ENCODE measurements around the gene PATZ1. TPM values are rescaled to one million over a fixed set of nuclear protein-coding genes. Genes with fewer than 3 reads are reported as not detected.

The PATZ1 gene
- total RNA-seq, 3 donors from 2014 or later (not counting 1 experiment from before 2014, with no cell fraction given): 31.5 to 39.2 (median 37.3) TPM

DNA sequence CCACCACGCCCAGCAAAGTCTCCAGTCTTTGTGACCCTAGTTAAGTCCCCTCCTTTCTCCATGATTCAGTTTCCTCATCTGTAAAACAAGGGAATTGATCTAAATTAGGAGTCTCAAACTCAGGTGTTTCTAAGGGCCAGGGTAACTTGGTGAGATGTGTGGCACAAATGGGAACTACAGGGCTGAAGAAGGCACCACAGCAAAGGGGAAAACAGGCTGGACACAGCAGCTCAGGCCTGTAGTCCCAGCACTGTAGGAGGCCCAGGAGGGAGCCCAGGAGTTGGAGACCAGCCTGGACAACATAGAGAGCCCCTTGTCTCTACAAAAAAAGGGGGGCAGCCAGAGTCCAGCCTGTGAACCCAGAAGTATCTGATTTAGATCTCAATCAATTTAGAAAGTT is 15.6 kb upstream of the PATZ1 start:
- Mint-ChIP-seq H3K4me3 (no peak overlapping the region), H3K4me1 (no peaks in the 10 kb centered on the region), H3K36me3 (no peaks in the 10 kb centered on the region), H3K27me3 (ENCODE audit: low read depth in 2 of 2) (no peaks in the 10 kb centered on the region), H3K27ac (no peak overlapping the region), H3K9me3 (no peaks in the 10 kb centered on the region)
- 100% methylated on average over 1 of the region's 1 CpG for WGBS (ENCODE audit: insufficient coverage)
- Histone ChIP-seq H3K4me3 (ENCODE audit: low read length) (no peak overlapping the region), H3K27me3 (ENCODE audit: control insufficient read depth, insufficient read depth, low read length) (no peaks in the 10 kb centered on the region), H3K27ac (ENCODE audit: low read length) (no peak overlapping the region), H3K4me1 (ENCODE audit: control insufficient read depth, insufficient read depth, low read length) (no peaks in the 10 kb centered on the region), H3K9me3 (ENCODE audit: control insufficient read depth, insufficient read depth, low read length) (no peaks in the 10 kb centered on the region), H3K36me3 (ENCODE audit: control insufficient read depth, insufficient read depth, low read length) (no peaks in the 10 kb centered on the region)
- DNase-seq (no peak), ATAC-seq (no peak)
- TF ChIP-seq CTCF (IDR thresholded peaks at IDR 0.05): no peak
- intact Hi-C loops (cut with micrococcal nuclease): no loop called here

DNA sequence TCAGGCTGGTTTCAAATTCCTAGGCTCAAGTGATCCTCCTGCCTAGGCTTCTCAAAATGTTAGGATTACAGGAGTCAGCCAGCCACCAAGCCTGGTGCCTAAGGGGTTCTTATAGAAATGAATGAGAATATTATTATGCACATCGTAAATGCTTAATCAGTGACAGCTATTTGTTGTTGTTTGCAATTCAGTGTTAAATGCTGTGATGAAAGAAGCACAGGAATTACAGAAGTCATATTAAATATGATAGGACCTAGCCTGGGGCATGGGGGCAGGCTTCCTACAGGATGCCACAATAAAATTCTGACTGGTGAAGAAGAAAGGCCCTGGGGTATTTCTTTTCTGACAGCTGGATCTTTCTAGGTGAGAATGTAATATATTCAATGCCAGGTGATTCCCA is 13.9 kb upstream of the PATZ1 start:
- no peaks in the 10 kb centered on the region for H3K4me1 ChIP-seq (ENCODE audit: control insufficient read depth, insufficient read depth, low read length)
- no peaks in the 10 kb centered on the region for H3K9me3 Mint-ChIP-seq
- no peaks in the 10 kb centered on the region for H3K36me3 ChIP-seq (ENCODE audit: control insufficient read depth, insufficient read depth, low read length)
- peaks cover 0 to 4% of the 10 kb centered on the region in 2 donors for H3K27me3 Mint-ChIP-seq (ENCODE audit: low read depth in 2 of 2)
- 93% methylated on average over 1 of the region's 1 CpG for WGBS (ENCODE audit: insufficient coverage)
- no peak for DNase-seq
- H3K27ac ChIP-seq (ENCODE audit: low read length): no peak overlapping the region
- H3K36me3 Mint-ChIP-seq: no peaks in the 10 kb centered on the region
- intact Hi-C loops (cut with micrococcal nuclease): no loop called here
- no peak overlapping the region for H3K4me3 Mint-ChIP-seq
- H3K27me3 ChIP-seq (ENCODE audit: control insufficient read depth, insufficient read depth, low read length): no peaks in the 10 kb centered on the region
- no peaks in the 10 kb centered on the region for H3K9me3 ChIP-seq (ENCODE audit: control insufficient read depth, insufficient read depth, low read length)
- no peak overlapping the region for H3K4me3 ChIP-seq (ENCODE audit: low read length)
- TF ChIP-seq CTCF (IDR thresholded peaks at IDR 0.05): no peak
- H3K27ac Mint-ChIP-seq: no peak overlapping the region
- no peak for ATAC-seq
- H3K4me1 Mint-ChIP-seq: no peaks in the 10 kb centered on the region

DNA sequence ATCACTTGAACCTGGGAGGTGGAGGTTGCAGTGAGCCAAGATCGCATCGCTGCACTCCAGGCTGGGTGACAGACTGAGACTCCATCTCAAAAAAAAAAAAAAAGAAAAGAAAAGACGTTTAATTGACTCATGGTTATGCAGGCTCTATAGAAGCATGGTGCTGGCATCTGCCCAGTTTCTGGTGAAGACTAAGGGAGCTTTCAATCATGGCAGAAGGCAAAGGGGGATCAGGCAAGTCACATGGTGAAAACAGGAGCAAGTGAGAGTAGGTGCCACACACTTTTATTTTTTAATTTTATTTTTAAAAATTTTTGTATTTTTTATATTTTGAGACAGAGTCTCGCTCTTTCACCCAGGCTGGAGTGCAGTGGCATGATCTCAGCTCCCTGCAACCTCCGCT is 8.4 kb upstream of the PATZ1 start:
- Mint-ChIP-seq H3K4me1 (no peaks in the 10 kb centered on the region), H3K9me3 (no peaks in the 10 kb centered on the region), H3K27me3 (ENCODE audit: low read depth in 2 of 2) (peaks cover 0 to 7% of the 10 kb centered on the region in 2 donors), H3K27ac (no peak overlapping the region), H3K36me3 (no peaks in the 10 kb centered on the region), H3K4me3 (no peak overlapping the region)
- no peaks in the 10 kb centered on the region for H3K36me3 ChIP-seq (ENCODE audit: control insufficient read depth, insufficient read depth, low read length)
- H3K4me1 ChIP-seq (ENCODE audit: control insufficient read depth, insufficient read depth, low read length): no peaks in the 10 kb centered on the region
- DNase-seq: no peak
- H3K27me3 ChIP-seq (ENCODE audit: control insufficient read depth, insufficient read depth, low read length): no peaks in the 10 kb centered on the region
- H3K4me3 ChIP-seq (ENCODE audit: low read length): no peak overlapping the region
- no peak for ATAC-seq
- H3K27ac ChIP-seq (ENCODE audit: low read length): no peak overlapping the region
- H3K9me3 ChIP-seq (ENCODE audit: control insufficient read depth, insufficient read depth, low read length): no peaks in the 10 kb centered on the region
- 83% methylated on average over 5 of the region's 5 CpGs for WGBS (ENCODE audit: insufficient coverage)
- no peak for TF ChIP-seq CTCF (IDR thresholded peaks at IDR 0.05)
- intact Hi-C loops (cut with micrococcal nuclease): no loop called here

- DNase-seq (no peak), ATAC-seq (no peak)
- 90% methylated on average over 7 of the region's 8 CpGs for WGBS (ENCODE audit: insufficient coverage)
- Mint-ChIP-seq H3K27me3 (ENCODE audit: low read depth in 2 of 2) (peaks cover 0 to 3% of the 10 kb centered on the region in 2 donors), H3K9me3 (no peaks in the 10 kb centered on the region), H3K27ac (no peak overlapping the region), H3K36me3 (no peaks in the 10 kb centered on the region), H3K4me3 (no peak overlapping the region), H3K4me1 (peaks cover 3 to 6% of the 10 kb centered on the region in 2 donors)
- intact Hi-C loops (cut with micrococcal nuclease): no loop called here
- no peaks in the 10 kb centered on the region for H3K36me3 ChIP-seq (ENCODE audit: control insufficient read depth, insufficient read depth, low read length)
- H3K4me3 ChIP-seq (ENCODE audit: low read length): no peak overlapping the region
- no peak for TF ChIP-seq CTCF (IDR thresholded peaks at IDR 0.05)
- no peak overlapping the region for H3K27ac ChIP-seq (ENCODE audit: low read length)
- H3K27me3 ChIP-seq (ENCODE audit: control insufficient read depth, insufficient read depth, low read length): no peaks in the 10 kb centered on the region
- H3K4me1 ChIP-seq (ENCODE audit: control insufficient read depth, insufficient read depth, low read length): peaks cover 14% of the 10 kb centered on the region
- no peaks in the 10 kb centered on the region for H3K9me3 ChIP-seq (ENCODE audit: control insufficient read depth, insufficient read depth, low read length)
These were observed 4.3 kb upstream of the PATZ1 start for GRCh38 chr22:31350410-31350863.
